ENCODE measurements around the gene MGLL.
"Not testable (repeated sequence)": the region's sequence is repeated elsewhere in the genome, so short reads cannot be mapped to it uniquely, and the experiment has no call there.

Gene MGLL

DNA sequence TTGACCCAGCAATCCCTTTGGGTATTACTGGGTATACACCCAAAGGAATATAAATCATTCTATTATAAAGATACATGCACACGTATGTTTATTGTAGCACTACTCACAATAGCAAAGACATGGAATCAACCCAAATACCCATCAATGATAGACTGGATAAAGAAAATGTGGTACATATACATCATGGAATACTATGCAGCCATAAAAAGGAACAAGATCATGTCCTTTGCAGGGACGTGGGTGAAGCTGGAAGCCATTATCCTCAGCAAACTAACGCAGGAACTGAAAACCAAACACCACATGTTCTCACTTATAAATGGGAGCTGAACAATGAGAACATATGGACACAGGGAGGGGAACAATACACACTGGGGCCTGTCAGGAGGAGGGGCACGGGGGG lies 117.5 kb downstream of the MGLL start:
- DNase-seq (ENCODE audit: low read depth), result not testable (repeated sequence)

DNA sequence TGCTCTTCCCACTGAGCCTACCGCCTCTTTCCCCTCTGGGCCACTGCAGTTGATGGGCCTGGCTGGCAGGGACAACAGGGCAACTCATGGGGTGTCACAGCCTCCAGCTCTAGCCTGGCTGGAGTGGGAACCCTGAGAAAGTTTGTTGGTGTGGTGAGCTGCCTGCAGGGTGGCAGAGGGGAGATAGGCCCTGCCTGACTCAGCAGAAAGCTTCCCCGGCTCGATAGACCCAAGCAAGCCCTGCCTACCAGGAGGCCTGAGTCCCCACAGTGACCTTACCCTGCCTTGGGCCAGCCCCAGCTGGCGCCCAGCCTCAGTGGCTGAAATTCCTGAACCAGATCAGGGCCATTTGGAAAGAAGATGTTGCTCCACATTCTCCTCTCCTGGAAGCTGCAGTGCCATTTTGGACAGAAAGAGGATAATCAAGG lies 120.2 kb downstream of the MGLL start:
- no peak for DNase-seq (ENCODE audit: low read depth)

DNA sequence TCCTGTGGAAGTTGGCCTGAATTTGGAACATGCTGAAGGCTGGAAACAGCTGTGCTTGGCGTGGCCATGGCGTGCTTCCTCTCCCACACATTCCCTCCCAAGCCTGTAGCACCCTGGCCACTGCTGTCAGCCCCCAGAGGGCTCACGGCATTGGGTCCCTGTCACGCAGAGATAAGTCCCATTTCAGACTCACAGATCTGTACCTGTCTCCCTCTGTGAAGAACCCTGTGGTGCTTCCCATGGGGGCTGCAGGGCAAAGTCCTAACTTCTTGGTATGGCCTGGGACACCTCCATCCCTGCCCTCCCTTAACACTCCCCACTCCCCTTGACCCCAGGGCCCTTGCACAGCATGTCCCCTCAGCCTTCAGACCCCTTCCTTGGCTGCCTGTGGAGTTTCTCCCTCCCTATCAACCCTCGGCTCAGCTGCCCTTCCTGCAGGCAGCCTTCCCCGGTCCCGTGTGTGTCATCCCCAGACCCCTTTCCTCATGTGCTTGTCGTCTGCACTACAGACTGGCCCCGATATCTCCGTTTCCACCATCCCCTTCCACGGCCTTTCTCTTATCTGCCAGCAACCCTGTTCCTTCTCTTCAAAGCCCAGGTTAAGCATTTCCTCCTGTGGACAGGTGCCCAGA lies 120.9 kb downstream of the MGLL start:
- DNase-seq (ENCODE audit: low read depth), result no peak

DNA sequence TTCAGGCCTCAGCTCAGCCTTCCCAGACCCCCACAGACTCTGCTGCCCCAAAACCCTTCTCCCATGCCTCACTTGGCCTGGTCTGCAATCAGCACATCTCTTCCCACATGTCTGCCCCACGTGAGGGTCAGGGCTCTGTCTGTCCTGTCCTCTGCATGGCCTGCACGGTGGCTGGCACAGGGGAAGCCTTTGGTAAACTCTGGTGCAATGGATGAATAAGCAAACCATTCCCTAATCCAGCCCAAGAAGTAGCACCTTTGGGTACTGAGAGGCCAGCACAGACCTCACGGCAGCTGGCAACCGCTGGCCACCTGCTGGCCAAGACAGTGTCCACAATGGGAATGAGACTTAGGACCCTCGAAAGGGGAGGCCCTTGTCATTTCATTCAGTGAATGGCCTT lies 121.9 kb downstream of the MGLL start:
- DNase-seq (ENCODE audit: low read depth), result no peak

DNA sequence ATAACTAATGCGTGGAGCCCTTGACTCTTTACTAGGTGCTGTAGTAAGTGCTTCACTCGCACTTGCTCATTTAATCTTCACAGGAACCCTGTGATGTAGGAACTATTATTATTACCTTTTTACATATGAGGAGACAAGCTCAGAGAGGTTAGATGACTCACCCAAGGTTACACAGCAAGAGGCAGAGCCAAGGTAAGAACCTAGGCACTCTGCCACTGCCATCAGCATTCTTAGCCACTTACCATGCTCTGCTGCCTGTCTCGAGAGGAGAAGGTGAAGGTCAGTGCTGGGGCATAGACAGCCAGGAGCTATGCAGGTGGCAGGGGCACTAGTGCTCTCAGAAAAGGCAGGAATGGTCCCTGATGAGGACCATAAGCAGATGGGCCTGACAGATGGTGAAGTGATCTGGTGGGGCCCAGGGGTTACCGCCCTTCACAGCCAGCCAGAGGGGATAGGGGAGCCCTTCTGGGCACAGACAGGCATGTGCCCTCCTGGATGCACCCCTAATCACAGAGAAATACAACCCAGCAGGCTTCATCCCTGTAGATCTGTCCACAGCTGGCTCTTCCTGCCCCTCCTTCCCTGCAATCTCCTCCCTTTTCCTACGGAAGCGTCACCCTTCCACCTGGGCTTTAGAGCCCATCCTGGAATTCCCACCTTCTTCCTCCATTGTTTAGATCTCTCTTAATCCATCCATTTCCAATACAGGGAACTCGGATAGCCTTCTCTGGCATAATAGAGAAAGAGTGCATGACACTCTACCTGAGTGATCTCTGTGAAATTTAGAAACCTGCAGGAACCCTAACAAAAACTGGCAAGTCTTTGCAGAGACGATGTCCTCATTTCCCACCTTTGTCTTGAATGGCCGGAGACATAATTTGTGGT lies 122.7 kb downstream of the MGLL start:
- DNase-seq (ENCODE audit: low read depth), result no peak

DNA sequence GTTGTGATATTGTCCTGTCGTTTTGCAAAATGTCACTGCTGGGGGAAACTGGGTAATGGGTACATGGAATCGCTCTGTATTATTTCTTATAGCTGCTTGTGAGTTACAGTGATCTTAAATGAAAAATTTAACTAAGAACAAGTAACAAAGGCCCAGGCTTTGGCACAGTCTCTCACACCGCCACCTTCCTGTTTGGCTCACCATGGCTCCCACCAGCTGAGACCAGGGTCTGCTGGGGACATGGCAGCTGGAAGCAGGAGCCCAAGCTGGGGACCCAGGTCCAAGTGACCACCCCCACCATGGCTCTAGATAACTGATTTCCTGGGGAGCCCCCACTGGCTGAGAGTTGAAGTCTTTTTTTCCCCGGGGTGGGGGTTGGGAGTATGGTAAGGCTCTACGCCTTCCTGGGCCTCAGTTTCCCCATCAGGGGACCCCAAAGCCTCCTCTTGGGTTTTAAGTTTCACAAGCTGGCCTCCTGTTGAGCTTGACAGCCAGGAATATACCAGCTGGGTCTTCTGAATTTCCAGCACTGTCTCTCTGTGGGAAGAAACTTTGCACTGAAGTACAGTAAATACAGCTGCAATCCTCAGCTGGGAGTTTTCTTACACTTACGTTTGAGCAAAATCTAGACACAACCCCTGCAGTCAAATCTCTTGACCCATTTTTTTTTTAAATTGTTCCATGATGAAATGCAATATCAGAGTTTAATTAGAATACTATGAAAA lies 123.5 kb downstream of the MGLL start:
- DNase-seq (ENCODE audit: low read depth), result no peak

DNA sequence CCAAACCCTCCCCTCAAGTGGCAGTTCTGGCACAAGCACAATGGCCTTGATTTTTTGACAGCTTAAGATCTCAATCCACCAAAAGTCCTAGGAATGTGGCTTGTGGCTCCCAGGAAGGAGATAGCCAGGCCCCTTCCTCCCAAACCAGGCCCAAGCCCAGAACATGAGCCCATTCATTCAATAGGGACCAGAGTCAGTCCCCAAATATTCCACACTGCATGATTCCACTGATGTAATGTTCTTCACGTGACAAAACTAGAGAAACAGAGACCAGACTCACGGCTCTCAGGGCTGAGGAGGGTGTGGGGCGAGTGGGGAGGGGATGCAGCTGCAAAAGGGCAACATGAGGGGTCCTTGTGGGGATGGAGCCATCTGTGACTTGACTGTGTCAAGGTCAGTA lies 124.0 kb downstream of the MGLL start:
- DNase-seq (ENCODE audit: low read depth), result no peak

DNA sequence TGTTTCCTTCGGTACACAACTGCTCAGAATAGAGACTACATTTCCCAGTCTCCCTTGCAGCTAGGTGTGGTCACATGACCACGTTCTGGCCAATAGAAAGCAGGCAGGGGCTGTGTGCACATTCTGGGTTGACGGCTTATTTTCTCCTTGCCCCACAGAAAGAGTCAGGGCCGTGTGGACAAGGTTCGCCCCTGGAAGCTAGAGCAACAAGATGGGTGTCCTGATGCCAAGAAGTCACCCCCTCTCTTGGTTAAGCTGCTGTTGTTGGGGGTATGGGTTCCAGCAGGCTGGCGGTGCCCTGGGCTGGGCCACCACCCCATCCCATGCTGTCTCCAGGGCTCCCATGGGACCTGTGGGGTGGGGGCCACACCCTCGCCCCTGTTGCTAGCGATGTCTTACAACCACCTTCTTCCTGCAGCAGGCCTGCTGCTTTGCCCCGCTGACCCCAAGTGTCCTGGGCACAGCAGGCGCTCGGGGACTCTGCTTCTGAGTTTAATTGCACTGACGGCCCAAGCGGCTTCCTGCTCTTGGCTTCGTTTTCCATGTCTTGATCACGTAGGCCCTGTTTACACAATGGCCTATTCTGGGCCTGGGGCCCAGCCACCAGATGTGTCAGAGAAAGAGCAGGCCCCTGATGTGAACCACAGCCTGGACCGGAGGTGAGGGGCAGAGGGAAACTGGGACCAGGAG lies 124.6 kb downstream of the MGLL start:
- DNase-seq (ENCODE audit: low read depth), result no peak

DNA sequence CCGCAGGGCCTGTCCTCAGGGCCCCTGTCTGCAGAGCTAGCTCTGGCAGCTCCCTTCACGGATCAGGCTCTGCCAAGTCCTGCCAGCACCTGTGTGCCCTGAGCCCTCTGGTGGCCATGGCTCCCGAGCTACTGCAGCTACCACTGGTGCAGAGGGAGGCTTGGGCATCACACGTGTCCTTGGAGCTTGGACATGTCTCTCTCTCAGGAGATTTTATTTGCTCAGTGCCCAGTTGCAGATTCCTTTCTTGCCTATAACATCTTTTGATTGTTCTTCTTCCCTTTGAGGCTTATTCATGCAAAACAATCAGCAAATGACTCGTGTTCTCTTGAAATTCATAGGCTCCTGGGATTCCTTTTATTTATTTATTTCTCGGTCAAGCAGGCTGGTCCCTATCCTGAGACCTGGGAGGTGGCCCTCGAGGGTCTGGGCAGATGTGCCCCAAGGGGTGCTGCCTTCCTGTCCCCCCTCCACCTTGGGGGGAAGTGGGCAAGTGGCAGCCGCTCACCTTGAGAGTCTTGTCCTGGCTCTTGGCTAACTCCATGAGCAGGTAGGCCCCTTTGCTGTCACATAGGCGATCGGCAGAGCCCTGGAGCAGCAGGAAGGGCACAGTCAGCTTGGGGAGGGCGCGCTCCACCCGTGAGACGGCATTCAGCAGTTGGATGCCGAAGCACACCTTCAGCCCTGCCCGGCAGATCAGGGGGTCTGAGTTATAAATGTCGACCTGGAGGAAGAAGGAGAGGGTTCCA lies 127.7 kb downstream of the MGLL start:
- DNase-seq (ENCODE audit: low read depth), result no peak

DNA sequence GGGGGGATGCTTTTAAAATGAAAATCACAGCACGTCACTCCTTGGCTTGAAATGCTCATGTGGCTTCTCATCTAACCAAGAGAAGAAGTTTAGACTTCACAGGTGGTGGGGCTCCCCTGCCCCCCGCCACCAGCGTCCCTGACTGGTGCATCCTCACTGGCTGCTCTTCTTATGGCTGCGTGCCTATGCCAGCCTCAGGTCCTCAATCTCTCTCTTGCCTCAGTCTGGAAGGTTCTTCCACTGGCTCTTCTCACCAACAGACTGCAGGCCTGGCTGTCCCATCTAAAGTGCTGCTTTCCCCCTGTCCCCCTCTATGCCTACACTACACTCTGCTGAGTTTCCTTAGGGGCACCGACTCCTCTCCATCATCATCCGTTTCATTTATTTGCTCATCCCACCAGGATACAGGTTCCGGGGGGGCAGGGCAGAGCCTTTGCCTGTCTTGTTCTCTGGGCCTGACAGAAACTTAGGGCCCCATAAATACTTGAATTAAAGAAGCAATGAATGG lies 128.9 kb downstream of the MGLL start:
- no peak for DNase-seq (ENCODE audit: low read depth)

DNA sequence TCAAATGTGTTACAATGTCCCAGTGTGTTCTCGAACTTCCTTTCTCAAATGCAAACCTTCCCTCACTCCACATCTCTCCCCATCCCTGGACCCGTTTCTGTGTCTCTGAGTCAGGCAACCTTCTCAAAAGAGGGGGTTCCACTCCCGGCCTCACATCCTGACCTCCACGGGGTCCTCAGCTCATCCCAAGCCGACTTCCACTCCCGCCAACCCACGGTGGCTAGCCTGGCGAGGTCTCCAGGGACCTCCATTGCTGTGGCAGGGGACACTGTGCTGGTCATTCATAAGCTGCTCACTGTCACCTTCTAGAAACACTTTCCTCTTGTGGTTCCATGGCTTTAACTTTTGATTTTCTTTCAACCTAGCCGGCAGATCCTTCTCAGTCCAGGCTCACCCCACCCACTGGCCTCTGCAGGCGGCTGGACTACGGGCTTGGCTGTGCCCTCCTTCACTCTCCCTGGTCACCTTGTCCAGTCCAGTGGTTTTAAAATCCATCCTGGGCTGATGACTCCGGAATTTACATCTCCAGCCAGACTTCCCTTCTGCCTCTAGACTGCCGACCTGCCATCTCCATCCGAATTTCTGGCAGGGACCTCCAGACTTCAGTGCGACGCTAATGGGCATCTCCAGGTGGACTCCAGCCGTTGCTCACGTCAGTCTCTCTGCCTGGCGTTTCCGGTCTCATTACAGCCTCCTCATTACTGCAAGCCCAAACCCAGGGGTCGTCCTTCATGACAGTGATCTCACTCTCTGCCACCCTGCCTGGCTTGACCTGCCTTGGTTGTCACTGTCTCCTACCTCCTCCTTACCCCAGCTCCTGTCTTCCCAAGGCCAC lies 129.6 kb downstream of the MGLL start:
- no peak for DNase-seq (ENCODE audit: low read depth)

DNA sequence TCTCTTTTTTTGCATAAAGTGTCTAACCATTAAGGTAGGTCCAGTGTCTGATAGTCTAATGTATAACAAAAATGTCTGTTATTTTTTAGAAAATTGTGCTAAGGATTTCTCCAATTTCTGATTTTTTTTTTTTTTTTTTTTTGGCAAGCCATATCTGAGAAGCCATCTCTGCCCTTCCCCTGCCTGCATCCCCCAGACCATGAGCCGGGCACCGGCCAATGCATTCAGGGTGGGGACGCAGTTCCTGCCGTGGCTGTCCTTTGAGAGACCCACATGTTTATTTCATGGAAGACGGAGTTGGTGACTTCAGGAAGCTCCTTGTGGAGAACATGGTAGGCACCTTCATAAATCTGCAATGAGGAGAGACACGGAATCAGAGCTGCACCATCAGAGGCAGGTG lies 130.3 kb downstream of the MGLL start:
- no peak for DNase-seq (ENCODE audit: low read depth)

DNA sequence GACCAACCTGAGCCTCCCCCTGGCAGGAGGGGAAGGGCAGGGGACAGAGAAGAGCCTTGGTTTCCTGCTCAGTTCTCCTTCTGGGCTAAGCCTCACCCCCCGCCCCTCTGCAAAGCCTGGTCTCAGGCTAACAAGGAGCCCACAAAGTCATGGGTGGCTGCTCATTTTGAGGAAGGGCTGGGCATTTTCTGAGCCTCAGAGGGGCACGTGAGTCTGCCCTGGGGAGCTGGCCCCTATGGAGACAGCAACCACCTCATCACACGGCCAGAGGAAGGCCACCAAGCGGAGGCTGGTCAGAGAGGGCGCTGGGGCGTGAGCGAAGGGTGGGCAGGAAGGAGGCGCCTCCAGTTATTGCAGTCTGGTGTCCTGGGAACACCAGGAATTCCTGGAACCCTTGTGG lies 130.8 kb downstream of the MGLL start:
- DNase-seq (ENCODE audit: low read depth), result no peak

DNA sequence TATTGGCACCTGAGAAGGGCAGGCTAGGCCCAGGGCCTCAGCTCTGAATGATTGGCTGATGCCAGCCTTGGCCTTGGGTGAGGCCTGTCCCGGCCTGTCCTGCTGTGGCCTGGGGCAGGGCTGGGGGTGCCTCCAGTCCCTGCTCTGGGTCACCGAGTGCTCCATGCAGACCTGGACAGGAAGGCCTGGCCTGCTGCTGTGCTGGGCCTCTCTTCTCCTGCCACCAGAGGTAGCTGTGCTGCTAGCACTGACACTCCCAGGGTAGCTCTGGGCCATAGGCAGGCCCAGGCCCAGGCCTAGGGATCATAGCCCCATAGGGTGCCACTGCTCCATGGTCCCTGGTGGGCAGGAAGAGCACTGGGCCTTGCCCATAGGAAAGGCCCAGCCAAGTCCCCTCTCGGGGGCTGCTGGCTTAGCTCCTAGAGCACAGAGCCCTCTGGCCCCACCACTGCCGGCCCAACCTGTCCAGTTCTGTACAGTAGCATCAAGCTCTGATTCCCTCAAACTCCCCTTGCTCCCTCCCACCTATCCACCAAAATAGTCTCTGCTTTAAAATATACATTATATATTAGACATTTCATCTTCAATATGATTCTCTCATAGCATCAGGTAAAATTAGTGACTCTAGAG lies 131.4 kb downstream of the MGLL start:
- DNase-seq (ENCODE audit: low read depth), result no peak

DNA sequence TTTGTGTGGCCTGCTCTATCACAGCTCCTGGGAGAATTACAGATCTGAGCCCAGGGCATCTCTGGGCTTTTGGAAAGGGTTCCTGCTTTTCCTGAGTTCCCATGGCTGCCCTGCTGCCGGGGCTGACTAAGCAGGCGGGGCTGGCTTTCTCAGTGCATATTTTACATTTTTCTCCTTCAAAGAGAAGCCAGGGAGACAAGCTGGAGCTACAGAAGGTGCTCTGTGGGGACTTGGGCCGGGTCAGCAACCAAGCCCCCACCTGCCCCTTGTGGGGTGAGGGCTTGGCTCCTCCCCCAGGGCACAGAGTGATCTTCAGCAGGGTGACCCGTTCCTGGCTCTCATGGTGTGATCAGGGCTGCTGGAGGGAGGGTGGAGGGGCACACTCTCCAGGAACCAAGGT lies 132.2 kb downstream of the MGLL start:
- no peak for DNase-seq (ENCODE audit: low read depth)

DNA sequence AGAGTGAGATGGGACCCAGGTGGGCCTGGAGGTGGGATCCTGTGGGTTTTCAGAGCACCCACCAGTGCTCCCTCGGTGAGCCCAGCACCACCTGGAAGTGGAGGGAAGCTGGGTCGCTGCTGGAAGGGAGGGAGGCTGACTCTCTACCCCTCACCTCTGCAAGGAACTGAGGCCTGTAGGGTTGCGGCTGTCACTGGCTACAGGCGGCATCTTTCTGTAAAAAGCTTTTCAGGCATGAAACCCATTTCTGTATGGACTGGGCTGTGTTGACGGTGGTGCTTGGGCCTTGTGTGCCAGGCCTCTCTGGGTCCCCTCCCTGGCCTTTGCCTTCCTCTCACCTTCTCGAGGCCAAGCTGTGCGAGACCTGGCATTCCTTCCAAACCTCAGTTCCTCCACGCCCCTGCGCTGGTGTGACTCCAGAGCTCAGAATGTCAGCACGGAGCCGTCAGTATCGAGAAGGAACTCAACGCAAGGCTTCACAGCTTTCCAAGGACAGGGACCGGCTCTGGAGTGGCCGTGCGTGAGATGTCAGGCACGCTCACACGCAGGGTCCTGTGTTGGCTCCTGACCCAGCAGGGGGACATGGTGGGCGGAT lies 133.0 kb downstream of the MGLL start:
- no peak for DNase-seq (ENCODE audit: low read depth)

DNA sequence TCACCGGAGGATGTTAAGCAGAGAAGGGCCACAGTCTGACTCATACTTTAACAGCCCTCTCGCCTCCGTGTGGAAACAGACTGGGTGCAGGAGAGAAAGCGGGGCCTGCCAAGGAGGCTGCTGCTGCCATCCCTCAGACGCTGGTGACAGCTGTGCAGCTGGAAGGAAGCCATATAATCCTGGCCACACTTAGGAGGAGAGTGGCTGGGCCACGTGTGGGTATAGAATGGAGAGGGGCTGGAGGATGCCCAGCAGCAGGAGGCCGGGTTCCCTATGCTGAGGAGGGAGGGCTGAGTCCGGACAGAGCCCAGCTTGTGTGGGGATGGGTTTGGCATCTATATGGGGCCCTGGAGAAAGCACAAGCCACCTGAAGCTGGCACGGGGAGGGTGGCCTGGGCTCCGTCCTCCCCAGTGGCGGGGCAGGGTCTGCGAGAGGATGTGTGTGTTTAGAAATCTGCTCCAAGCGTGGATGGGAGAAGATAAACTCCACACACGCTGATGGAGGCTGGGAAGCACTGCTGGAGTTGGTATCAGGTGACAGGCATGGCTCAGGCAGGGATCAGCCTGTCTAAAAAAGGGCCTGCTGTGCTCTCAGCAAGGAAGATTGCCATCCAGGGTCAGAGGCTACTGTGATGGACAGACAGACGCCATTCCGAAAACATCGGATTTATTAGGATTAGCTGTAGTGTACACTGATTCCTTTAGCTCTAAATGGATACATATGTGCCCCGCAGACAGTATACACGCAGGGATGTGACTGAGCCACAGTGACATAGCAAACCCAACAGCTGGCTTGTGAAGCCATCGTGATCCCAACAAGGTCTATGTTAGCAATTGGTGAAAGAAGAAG lies 133.7 kb downstream of the MGLL start:
- no peak for DNase-seq (ENCODE audit: low read depth)

DNA sequence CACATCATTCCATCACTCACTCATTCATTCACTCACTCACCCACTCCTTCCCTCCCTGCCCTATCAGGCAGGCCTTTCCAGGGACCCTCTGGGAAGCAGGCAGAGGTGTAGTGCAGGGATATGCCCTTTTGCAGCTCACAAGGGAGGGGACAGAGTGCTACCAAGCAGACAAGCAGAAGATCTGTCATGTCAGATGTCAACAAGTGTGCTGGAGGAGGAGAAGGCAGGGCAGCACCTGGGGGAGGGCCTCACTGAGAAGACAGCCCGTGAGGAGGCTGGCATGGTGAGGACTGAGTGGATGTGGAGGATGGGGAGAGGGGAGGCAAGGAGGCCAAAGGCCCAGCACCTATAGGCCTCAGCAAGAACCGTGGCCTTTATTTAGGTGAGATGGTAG lies 134.3 kb downstream of the MGLL start:
- no peak for DNase-seq (ENCODE audit: low read depth)

Measured in stimulated activated CD8-positive, alpha-beta memory T cell treated with anti-CD3 and anti-CD28 coated beads, Interleukin-12 subunit alpha, Interleukin-12 subunit beta, amount 100 ng/mL, for 4 hours (primary cell).